Fibroblast of lung (primary cell): ENCODE measurements around the gene RIPOR2. TPM values are rescaled to one million over a fixed set of nuclear protein-coding genes. Genes with fewer than 3 reads are reported as not detected.

ENCODE experiments used
- DNase-seq, 2 donors: peaks; one replicate each; pipeline versions ENCODE4 v3.0.0 to v3.0.0-alpha.2; 2010; ENCODE audit warnings: low read depth in 2 of 2
- H2AFZ ChIP-seq: 2 replicates; pipeline ENCODE4 v1.5.1; 2012; ENCODE audit warnings: low read length, control low read depth, inconsistent platforms
- H3K27ac ChIP-seq: 2 replicates; pipeline ENCODE4 v1.5.1; 2011; ENCODE audit warnings: low read length, control low read depth; ENCODE audit not compliant: insufficient read depth
- H3K27me3 ChIP-seq: 2 replicates; pipeline ENCODE4 v1.5.1; 2011; ENCODE audit warnings: mild to moderate bottlenecking, low read length; ENCODE audit not compliant: control insufficient read depth, insufficient read depth
- H3K36me3 ChIP-seq: 2 replicates; pipeline ENCODE4 v1.5.1; 2011; ENCODE audit warnings: low read length; ENCODE audit not compliant: control insufficient read depth, insufficient read depth
- H3K4me1 ChIP-seq: 2 replicates; pipeline ENCODE4 v1.5.1; 2011; ENCODE audit warnings: low read length; ENCODE audit not compliant: control insufficient read depth, insufficient read depth; ENCODE audit errors: extremely low read depth
- H3K4me2 ChIP-seq: 2 replicates; pipeline ENCODE4 v1.5.1; 2011; ENCODE audit warnings: low read length, control low read depth; ENCODE audit not compliant: insufficient read depth; ENCODE audit errors: extremely low read depth
- H3K4me3 ChIP-seq, 4 experiments: fragments of 200-600 bp in 1 of 4; sonication (generic) in 1 of 4; replicated peaks in 1 of 4; 2 replicates each; pipeline ENCODE4 v1.5.1; 2011 to 2016; ENCODE audit warnings: low read length in 4 of 4, low read depth in 3 of 4, mild to moderate bottlenecking in 3 of 4, control low read depth in 2 of 4, inconsistent platforms in 1 of 4, mixed read lengths in 1 of 4; ENCODE audit not compliant: insufficient read depth in 1 of 4; ENCODE audit errors: control extremely low read depth in 1 of 4
- H3K79me2 ChIP-seq: 2 replicates; pipeline ENCODE4 v1.5.1; 2012; ENCODE audit warnings: mild to moderate bottlenecking, low read length, inconsistent platforms; ENCODE audit not compliant: control insufficient read depth, insufficient read depth
- H3K9ac ChIP-seq: 2 replicates; pipeline ENCODE4 v1.5.1; 2011; ENCODE audit warnings: mild to moderate bottlenecking, low read length, control low read depth; ENCODE audit not compliant: insufficient read depth
- H3K9me3 ChIP-seq: 2 replicates; pipeline ENCODE4 v1.5.1; 2012; ENCODE audit warnings: low read depth, low read length; ENCODE audit not compliant: control insufficient read depth, insufficient read depth
- H4K20me1 ChIP-seq: 2 replicates; pipeline ENCODE4 v1.5.1; 2011; ENCODE audit warnings: low read length; ENCODE audit not compliant: control insufficient read depth, insufficient read depth; ENCODE audit errors: extremely low read depth
- EZH2 ChIP-seq: IDR thresholded peaks from 2 replicates; pipeline ENCODE4 v1.5.1; 2012; ENCODE audit warnings: low read length, control low read depth, mild to moderate bottlenecking; ENCODE audit errors: missing control alignments
- polyA plus RNA-seq, 2 donors: library from polyadenylated mRNA; depleted of rRNA in 1 of 2; stranded (reverse) in 1 of 2; unstranded in 1 of 2; fragments of >200 nt; gene quantifications; 2 replicates each; pipeline ENCODE4 v1.2.1, GENCODE V29; 2011 to 2012; ENCODE audit warnings: missing spikeins in 1 of 2
- total RNA-seq: library from RNA; depleted of rRNA; stranded (reverse); fragments of >200 nt; gene quantifications from 2 replicates; pipeline ENCODE4 v1.2.1, GENCODE V29; 2014
- TF ChIP-seq, protein P1 (sequence below), 2 donors: IDR thresholded peaks in 1 of 2; conservative IDR thresholded peaks in 1 of 2; 1 replicate in 1 of 2; 2 replicates in 1 of 2; pipeline ENCODE4 v1.5.1; 2011 to 2012; ENCODE audit warnings: low read length in 2 of 2, control low read depth in 1 of 2, inconsistent platforms in 1 of 2, low read depth in 1 of 2, mild to moderate bottlenecking in 1 of 2

The RIPOR2 gene
- total and polyA plus RNA-seq, 2 donors (not counting 1 experiment from before 2014, with no cell fraction given), result 3.5 to 3.6 TPM

DNA sequence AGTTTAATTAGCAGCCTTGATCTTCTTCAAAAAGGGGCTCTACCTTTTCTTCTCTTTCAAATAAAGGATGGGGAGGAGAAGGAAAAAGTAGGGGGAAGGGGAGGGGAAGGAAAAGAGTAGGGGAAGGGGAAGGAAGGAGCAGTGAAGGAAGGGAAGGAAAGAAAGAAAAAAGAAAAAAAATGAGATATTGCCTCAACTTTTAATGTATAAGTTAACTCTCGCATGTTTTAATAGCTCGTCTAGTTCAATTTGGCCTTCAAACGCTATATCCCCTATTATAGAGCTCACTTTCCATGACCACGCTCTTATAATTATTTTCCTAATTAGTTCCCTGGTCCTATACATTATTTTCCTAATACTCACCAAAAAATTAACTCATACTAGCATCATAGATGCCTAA lies 11.9 kb upstream of the RIPOR2 start:
- Histone ChIP-seq H3K9me3 (no peaks in the 10 kb centered on the region), H3K79me2 (no peaks in the 10 kb centered on the region)
- TF ChIP-seq EZH2, result no peak
- TF ChIP-seq, protein P1, sequence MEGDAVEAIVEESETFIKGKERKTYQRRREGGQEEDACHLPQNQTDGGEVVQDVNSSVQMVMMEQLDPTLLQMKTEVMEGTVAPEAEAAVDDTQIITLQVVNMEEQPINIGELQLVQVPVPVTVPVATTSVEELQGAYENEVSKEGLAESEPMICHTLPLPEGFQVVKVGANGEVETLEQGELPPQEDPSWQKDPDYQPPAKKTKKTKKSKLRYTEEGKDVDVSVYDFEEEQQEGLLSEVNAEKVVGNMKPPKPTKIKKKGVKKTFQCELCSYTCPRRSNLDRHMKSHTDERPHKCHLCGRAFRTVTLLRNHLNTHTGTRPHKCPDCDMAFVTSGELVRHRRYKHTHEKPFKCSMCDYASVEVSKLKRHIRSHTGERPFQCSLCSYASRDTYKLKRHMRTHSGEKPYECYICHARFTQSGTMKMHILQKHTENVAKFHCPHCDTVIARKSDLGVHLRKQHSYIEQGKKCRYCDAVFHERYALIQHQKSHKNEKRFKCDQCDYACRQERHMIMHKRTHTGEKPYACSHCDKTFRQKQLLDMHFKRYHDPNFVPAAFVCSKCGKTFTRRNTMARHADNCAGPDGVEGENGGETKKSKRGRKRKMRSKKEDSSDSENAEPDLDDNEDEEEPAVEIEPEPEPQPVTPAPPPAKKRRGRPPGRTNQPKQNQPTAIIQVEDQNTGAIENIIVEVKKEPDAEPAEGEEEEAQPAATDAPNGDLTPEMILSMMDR (conservative IDR thresholded peaks at IDR 0.05 in 1 of 2, IDR thresholded peaks at IDR 0.05 in 1 of 2; ENCODE audit: low read depth in 1 of 2, low read length in 2 of 2), result no peak

DNA sequence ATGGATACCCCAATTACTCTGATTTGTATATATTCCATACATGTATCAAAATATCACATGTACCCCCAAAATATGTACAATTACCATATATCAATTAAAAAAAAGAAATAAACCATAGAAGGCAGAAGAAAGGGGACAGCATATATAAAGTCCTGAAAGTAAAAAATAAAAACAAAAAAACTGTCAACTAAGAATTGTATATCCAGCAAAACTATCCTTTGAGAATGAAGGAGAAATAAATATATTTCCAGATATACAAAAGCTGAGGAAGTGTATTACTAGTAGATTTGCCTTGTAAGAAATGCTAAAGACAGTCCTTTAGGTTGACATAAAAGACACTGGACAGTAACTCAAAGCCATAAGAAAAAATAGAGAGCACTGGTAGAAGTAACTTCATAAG lies 9.3 kb upstream of the RIPOR2 start:
- no peaks in the 10 kb centered on the region for H3K36me3 ChIP-seq
- no peaks in the 10 kb centered on the region for H3K9me3 ChIP-seq
- no peaks in the 10 kb centered on the region for H3K79me2 ChIP-seq
- H3K4me3 ChIP-seq, result no peak overlapping the region
- DNase-seq, result no peak
- H3K27ac ChIP-seq, result no peak overlapping the region
- no peak for TF ChIP-seq EZH2
- TF ChIP-seq, protein P1 (conservative IDR thresholded peaks at IDR 0.05 in 1 of 2, IDR thresholded peaks at IDR 0.05 in 1 of 2; ENCODE audit: low read depth in 1 of 2, low read length in 2 of 2), result no peak
- H3K4me2 ChIP-seq, result no peak overlapping the region
- no peak overlapping the region for H3K9ac ChIP-seq
- no peaks in the 10 kb centered on the region for H4K20me1 ChIP-seq
- no peak overlapping the region for H2AFZ ChIP-seq
- H3K27me3 ChIP-seq, result no peaks in the 10 kb centered on the region
- H3K4me1 ChIP-seq, result no peaks in the 10 kb centered on the region

More for the DNA sequence above, 11.9 kb upstream of the RIPOR2 start:
- no peaks in the 10 kb centered on the region for H3K4me1 ChIP-seq
- H3K4me3 ChIP-seq, result no peak overlapping the region
- H3K27ac ChIP-seq, result no peak overlapping the region
- no peak overlapping the region for H2AFZ ChIP-seq
- peaks cover 3% of the 10 kb centered on the region for H3K27me3 ChIP-seq
- H3K36me3 ChIP-seq, result no peaks in the 10 kb centered on the region
- no peak overlapping the region for H3K4me2 ChIP-seq
- no peak for DNase-seq
- no peaks in the 10 kb centered on the region for H4K20me1 ChIP-seq
- no peak overlapping the region for H3K9ac ChIP-seq

DNA sequence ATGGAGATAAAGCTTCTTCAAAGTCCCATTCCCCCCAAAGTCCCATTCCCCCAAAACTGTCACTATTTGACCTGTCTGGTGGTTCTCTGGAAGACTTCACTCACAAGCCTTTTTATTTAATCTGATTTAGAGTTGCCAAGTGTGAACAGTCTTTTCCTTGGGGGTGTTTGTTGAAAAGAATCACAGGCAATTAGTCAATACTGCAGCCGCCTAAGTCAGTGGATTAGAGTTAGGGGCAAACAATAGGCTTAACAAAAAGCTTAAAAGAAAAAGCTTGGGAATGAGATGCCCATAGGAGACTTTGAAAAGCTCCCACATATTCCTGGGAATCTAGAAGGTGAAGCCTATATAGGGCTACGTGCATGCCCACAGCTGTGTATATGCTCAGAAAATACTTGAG lies 8.0 kb upstream of the RIPOR2 start:
- Histone ChIP-seq H3K36me3 (no peaks in the 10 kb centered on the region), H3K4me2 (no peak overlapping the region), H3K9me3 (no peaks in the 10 kb centered on the region), H4K20me1 (no peaks in the 10 kb centered on the region), H3K27me3 (no peaks in the 10 kb centered on the region), H3K9ac (no peak overlapping the region), H3K27ac (no peak overlapping the region), H3K79me2 (no peaks in the 10 kb centered on the region), H3K4me3 (no peak overlapping the region), H2AFZ (no peak overlapping the region), H3K4me1 (no peaks in the 10 kb centered on the region)
- TF ChIP-seq, protein P1 (conservative IDR thresholded peaks at IDR 0.05 in 1 of 2, IDR thresholded peaks at IDR 0.05 in 1 of 2; ENCODE audit: low read depth in 1 of 2, low read length in 2 of 2), result no peak
- no peak for TF ChIP-seq EZH2
- no peak for DNase-seq
